GM10847 (cell line): ENCODE data around the gene POLR1E.

Experiments
- POLR2A ChIP-seq: IDR thresholded peaks from 2 replicates; pipeline ENCODE4 v1.6.1; 2011; ENCODE audit not compliant: insufficient read length; ENCODE audit errors: extremely low read depth

Gene POLR1E

DNA sequence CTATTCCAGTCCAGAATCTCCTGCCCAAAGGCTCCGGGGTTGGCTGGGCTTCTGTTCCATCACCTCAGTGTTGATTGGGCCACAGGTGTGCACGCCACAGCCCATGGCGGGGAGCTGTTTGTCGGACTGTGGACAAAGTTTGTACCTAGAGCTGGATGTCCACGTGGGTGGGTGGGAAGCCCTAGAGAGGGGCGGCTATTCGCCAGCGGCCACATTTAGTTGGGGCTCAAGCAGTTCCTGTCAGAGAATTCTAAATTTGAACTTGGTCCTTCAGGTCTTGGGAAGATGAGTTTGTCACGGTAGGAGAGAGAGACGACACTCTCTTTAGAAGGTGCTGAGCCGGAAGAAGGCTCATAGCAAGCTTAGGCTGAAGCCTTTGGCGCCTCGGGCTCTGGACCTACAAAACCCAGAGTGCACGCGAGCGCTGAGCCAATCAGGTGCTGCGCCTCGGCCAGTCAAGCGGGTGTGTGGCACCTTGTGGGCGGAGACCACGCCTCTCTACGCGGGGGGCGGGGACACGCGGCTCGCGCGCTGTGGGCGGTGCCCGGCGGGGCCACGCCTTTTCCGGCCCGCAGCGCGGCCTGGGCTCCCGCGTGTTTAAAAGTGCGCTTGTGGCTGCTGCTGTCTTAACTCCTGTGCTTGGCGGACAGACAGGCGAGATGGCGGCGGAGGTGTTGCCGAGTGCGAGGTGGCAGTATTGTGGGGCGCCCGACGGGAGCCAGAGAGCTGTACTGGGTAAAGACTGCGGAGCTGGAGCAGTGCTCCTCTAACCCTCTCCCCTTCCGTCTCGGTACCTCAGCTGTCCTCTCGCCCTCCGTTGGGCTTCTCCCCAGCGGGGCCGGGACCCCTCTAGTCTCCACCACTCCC lies at the start of gene POLR1E:
POLR1E (plus strand) TSS at position 560 of the 867 bp plus-strand sequence; CDS start at position 660, 100 bp downstream.
- TF ChIP-seq POLR2A = peak; percentile 93

- TF ChIP-seq POLR2A = no peak
Observed at GRCh38 chr9:37436540-37436939, 49.2 kb upstream of the POLR1E start.

- TF ChIP-seq POLR2A = no peak
Observed at GRCh38 chr9:37437010-37437409, 48.7 kb upstream of the POLR1E start.

DNA sequence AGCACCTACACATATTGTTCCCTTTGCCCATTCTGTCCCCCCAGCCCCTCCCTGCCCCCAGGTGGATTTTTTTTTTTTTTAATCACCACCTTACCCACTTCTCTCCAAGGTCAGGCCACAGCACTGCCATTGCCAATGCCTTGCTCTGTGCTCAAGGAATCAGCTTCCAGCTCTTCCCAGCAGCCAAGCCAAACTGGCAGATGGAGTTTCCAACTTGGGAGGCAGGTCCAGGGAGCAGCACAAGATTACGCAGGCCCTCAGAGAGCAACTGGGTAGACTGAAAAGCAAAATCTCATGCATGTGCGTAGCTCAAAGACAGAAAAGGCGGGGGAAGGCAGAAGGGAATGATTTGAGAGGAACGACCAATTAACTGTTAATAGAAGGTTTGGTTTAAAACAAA lies 48.1 kb upstream of the POLR1E start:
- no peak for TF ChIP-seq POLR2A

DNA sequence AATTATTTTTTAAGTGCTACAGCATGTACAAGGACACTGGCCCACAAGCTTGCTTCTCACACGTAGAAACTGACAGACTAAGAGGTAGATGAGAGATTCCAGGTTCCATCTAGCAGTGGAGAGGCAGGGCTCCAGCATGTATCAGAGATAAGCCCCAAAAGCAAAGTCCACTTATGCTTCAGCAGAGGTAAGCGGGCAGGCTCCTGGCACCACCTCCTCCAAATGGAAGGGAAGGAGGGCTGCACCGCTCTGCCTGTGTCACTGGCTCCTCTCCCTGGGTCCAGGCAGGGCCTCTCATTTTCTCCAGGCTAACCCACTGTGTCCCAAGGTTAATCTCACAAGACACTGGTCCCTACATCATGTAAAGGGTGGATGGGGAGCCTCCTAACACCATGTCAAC lies 47.4 kb upstream of the POLR1E start:
- TF ChIP-seq POLR2A = no peak

GRCh38 chr9:37441776-37442370 lies 43.9 kb upstream of the POLR1E start:
- no peak for TF ChIP-seq POLR2A

- no peak for TF ChIP-seq POLR2A
Observed at GRCh38 chr9:37442556-37442955, 43.2 kb upstream of the POLR1E start.

DNA sequence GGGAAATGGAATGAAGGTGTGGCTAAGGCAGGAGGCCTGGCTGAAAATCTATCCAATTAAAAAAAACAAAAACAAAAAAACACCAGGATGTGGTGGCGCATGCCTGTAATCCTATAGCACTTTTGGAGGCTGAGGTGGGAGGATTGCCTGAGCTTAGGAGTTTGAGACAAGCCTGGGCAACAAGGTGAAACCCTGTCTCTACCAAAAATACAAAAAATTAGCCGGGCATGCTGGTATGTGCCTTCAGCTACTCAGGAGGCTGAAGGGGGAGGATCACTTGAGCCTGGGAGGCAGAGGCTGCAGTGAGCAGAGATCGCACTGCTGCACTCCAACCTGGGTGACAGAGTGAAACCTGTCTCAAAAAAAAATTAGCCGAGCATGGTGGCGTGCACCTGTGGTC lies 42.2 kb upstream of the POLR1E start:
- TF ChIP-seq POLR2A = no peak

DNA sequence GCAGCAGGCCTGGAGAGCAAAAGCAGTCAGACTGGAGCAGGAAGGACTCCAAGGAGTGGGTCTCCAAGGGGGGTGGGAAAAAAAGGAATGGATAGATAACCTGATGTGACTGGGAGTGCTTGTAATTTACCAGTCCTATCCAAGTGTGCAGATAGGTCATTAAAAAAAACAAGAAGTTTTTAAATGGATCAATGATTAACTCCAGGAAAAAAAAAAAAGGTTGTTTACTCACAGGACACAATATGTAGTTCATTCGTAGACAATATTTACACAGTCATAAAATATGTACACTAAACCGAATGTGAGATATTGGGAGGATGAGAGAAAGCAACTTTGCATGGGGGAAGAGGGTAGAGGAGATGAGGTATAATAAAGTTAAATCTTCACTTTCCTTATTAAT lies 40.9 kb upstream of the POLR1E start:
- no peak for TF ChIP-seq POLR2A

DNA sequence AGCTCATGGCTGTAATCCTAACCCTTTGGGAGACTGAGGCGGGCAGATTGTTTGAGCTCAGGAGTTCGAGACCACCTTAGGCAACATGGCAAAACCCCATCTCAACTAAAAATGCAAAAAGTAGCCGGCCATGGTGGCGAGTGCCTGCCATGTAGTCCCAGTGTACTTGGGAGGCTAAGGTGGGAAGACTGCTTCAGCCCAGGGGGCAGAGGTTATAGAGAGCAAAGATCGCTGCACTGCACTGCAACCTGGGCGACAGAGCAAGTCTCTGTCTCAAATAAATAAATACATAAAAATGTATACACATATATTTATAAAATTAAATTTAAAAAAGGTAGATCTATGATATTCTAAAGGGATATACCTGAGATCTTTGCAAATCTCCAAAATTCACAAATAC lies 39.9 kb upstream of the POLR1E start:
- TF ChIP-seq POLR2A = no peak

GRCh38 chr9:37446401-37446800 lies 39.3 kb upstream of the POLR1E start:
- TF ChIP-seq POLR2A = no peak

DNA sequence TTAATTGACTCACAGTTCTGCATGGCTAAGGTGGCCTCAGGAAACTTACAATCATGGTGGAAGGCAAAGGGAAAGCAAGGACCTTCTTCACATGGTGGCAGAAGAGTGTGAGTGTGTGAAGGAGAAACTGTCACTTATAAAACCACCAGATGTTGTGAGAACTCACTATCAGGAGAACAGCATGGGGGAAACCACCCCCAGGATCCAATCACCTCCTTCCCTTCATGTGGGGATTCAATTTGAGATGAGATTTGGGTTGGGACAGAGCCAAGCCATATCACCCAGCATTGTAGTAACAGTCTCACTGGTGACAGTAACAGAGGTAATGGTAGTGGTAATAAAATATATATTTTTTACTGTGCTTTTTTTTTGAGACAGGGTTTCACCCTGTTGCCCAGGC lies 38.6 kb upstream of the POLR1E start:
- no peak for TF ChIP-seq POLR2A

GRCh38 chr9:37449862-37450632 lies 35.7 kb upstream of the POLR1E start:
- TF ChIP-seq POLR2A = no peak

GRCh38 chr9:37451628-37452027 lies 34.1 kb upstream of the POLR1E start:
- no peak for TF ChIP-seq POLR2A

GRCh38 chr9:37452611-37453010 lies 33.1 kb upstream of the POLR1E start:
- TF ChIP-seq POLR2A = no peak

DNA sequence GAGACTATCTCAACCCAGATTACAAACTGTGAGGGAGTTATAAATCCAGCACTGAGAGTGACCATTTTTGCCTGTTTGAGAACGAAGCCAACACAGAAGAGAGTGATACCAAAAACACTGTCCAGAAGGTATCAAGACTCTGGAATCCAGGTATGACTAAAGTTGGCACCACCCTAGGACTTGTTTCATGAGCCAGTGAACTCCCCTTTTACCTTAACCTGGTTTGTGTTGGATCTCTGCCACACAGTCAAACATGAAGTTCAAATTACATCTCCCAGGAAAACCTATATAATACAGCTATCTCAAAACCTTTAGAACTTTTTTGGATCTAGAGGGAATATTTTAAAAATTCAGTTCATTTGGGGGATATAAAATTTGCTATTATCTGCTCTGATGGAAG lies 31.9 kb upstream of the POLR1E start:
- TF ChIP-seq POLR2A = no peak

DNA sequence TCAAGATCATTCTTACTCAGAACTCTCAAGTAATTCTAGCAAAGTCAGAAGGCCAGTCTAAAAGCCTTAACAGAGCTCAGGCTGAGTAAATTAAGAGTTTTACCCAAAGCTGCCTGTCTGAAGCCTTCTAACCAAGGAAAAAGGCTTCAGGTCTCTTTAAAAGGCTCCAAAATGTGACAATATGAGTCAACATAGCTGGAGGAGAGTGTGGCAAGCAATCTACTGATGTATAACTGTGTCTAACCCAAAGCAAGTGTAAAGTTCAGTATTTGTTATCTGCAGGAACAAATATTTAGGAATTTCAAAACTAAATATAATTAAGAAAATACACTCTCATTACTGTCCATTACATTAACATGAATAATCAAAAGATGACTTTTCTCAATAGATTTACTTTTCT lies 31.5 kb upstream of the POLR1E start:
- no peak for TF ChIP-seq POLR2A
